ENCODE results near the gene P2RY6.

DNA sequence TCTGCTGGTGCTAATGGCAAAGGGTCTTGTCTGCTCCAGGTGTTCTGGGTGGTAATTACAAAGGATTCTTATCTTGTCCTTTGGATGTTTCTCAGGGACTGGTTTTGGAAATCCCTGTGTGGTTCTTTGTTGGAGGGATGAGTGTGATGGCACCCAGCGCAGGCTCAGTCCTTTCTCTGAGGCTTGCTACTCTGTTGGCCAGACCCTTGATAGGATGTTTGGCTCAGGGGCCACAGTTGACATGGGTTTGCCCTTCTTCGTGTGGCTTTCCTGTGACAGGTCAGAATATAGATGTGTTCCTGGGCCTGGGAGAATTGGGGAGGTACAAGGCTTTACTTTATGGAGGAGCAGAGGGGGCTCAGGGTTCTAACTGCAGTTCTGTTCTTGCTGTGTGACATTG, 39.9 kb downstream of the P2RY6 start:
- TF ChIP-seq, protein P1, sequence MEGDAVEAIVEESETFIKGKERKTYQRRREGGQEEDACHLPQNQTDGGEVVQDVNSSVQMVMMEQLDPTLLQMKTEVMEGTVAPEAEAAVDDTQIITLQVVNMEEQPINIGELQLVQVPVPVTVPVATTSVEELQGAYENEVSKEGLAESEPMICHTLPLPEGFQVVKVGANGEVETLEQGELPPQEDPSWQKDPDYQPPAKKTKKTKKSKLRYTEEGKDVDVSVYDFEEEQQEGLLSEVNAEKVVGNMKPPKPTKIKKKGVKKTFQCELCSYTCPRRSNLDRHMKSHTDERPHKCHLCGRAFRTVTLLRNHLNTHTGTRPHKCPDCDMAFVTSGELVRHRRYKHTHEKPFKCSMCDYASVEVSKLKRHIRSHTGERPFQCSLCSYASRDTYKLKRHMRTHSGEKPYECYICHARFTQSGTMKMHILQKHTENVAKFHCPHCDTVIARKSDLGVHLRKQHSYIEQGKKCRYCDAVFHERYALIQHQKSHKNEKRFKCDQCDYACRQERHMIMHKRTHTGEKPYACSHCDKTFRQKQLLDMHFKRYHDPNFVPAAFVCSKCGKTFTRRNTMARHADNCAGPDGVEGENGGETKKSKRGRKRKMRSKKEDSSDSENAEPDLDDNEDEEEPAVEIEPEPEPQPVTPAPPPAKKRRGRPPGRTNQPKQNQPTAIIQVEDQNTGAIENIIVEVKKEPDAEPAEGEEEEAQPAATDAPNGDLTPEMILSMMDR (IDR thresholded peaks at IDR 0.05), result no peak
- no peak for TF ChIP-seq POLR2A (IDR thresholded peaks at IDR 0.05)

All from lower leg skin (tissue), 3 donors.